Dedifferentiated amniotic fluid mesenchymal stem cell (primary cell): ENCODE measurements around the gene EPB41L4A.

Source experiments
- DNase-seq: peaks from one replicate; pipeline ENCODE4 v3.0.0-alpha.2; 2016; ENCODE audit errors: extremely low spot score

Gene EPB41L4A

DNA sequence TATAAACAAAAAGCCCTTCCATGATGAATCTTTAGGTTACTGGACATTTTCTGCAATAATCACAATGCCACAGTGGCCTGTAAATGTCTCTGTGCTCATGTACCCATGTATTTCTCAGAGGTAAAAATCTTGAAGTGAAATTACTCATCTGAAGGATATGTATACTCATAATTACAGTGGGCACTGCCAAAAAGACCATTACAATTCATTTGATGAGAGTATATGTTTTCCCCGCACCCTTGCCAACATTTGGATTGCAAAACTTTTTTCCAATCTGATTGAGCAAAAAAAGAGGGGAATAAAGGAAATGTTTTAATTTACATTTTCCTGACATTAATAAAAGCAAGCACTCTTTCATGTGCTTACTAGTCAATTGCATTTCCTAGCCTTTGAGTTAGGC, 110.5 kb downstream of the EPB41L4A start:
- no peak for DNase-seq

- no peak for DNase-seq
Observed at GRCh38 chr5:112306956-112307355, 112.1 kb downstream of the EPB41L4A start.

DNA sequence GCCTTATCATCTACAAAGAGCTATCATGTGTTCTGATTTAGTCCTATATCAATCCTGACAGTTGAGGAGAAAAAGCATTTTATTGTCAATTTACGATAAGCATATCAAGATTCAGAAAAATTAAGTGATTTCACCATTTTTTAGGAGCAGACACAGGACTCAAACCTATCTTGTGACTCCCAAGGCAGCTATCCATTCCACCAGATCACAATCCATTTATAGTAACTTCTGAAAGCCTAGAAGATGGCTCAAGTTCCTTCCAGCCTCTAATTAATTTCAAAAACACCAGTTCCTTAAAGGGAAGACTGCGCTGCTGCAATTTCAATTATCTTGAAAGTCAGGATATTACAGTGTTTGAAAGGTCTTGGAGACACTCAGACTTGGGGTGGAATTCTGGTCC, 114.3 kb downstream of the EPB41L4A start:
- DNase-seq: no peak

- DNase-seq: no peak
Observed at GRCh38 chr5:112303685-112304084, 115.4 kb downstream of the EPB41L4A start.

DNA sequence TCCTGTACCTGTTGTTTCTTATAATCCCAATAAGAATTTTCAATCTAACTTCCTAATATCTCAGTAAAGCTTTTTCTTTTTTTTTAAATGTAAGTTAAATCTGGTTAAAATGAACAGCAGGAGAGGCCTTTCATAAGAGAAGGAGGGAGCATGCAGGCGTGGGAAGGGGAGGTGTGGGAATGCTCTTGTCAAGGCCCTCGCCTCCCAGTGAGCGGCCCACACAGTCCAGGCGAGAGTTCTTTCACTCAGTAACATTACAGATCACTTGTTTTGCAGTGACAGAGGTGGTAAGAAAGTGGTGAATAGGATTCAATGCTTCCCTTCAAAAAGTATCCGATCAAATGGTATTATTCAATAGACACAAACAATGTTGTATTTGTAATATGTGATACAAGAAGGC, 125.0 kb downstream of the EPB41L4A start:
- no peak for DNase-seq

DNA sequence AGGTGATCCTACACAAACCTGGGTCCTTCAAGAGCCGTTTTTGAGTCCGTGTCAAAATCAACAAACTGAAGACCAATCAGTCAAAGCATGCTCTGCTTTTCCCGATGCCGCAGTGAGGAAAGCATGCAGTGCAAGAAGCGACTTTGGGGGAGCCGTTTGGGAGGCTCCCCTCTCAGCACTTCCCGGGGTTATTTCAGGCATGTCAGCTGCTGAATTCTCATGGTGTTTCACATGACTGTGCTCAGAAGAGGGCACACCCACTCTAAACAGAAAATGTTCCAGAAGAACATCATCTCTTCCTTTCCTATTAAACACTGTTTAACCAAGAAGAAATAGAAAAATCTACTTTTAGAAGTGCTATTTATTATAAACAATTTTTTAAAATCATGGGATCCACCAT, 125.5 kb downstream of the EPB41L4A start:
- no peak for DNase-seq

- DNase-seq: no peak
Observed at GRCh38 chr5:112290691-112291090, 128.4 kb downstream of the EPB41L4A start.

- DNase-seq: no peak
Observed at GRCh38 chr5:112289465-112289864, 129.6 kb downstream of the EPB41L4A start.

- no peak for DNase-seq
Observed at GRCh38 chr5:112283943-112284929, 134.8 kb downstream of the EPB41L4A start.

DNA sequence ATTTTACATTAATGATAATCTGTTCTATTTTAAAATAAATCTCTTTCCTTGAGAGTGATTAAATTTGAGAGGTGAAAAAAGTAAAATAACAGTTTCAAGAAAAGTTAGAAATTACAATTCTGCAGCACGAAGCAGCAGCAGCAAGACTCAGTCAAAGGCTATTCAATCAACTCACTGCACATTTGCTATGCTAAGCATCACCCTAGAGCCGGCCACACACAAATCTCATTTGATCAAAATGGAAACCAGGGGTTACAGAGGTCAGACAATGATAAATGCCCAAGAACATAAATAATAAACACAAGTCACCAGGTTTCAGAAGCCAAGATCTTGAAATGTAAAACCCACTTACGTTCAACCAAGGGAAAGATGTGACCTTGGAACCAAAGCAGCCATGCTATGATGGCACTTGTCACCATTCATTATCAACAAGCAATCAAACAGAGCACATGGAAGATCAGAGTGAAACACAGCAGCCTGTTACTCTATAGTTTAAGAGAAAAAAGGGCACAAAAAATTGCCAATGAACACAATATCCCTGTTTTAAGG, 136.0 kb downstream of the EPB41L4A start:
- no peak for DNase-seq

- DNase-seq: no peak
Observed at GRCh38 chr5:112279082-112279481, 140.0 kb downstream of the EPB41L4A start.

DNA sequence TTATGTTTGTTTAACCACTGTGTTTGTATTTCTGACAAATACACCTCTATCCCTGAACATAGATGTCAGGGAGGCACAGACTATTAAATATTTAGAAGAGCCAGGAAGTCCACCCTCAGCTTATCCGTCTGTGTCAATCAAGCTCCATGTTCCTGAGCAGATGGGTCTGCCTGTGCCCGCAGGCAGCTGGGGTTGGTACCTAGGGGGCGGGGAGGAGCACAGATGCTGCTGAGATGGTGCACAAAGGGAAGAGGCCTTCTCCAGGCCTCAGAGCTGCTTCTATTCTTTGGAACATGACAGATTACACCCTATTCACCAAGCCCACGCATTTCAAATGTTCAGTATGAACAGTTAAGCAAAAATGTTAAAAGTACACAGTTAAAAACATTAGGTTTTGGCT, 142.1 kb downstream of the EPB41L4A start:
- no peak for DNase-seq

- no peak for DNase-seq
Observed at GRCh38 chr5:112275671-112276070, 143.4 kb downstream of the EPB41L4A start.

DNA sequence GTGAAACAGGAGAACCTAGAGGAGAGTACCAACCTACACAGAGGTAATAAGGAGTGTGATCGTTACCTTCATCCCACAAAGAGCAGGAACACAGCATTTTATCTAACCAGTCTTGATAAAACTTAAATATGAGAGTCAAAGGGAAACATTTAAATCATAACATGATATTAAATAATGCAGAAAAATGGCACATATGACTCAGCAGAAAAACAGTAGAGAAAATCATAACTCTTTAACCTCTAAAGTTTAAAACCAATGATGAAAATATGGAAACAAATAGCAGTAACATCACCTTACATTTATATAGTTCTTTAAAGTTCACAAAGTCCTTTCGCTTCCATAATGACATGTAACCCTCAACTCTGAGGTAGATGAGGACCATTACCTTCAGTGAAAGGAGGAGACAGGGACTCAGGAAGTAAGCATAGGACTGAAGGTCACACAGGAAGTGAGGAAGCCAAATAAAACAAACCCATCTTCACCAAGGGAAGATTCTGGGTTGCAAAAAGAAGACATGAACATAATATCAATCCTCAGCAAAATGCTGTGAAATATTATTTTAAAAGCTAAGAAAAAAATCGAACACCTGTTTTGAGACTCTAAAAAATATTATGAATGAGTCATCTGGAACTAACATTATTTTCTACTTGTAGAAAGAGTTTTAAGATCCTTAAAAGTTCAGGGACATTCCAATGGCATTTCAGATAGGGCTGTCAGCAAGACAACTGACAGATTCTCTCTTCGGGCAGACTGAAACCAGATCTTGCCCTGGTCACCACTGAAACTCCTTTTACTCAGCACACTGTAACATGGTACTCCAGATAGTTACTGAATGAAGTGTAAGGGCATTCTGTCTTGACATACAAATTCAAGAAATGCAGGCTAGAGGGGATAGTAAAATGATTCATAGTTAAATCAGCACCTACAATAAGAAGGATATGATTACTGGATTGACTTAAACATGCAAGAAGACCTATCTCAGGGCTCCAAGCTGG, 148.5 kb downstream of the EPB41L4A start:
- DNase-seq: no peak

GRCh38 chr5:112267231-112267630, 151.8 kb downstream of the EPB41L4A start:
- no peak for DNase-seq

GRCh38 chr5:112264666-112265065, 154.4 kb downstream of the EPB41L4A start:
- DNase-seq: no peak

GRCh38 chr5:112264151-112264550, 154.9 kb downstream of the EPB41L4A start:
- DNase-seq: no peak

- DNase-seq: no peak
Observed at GRCh38 chr5:112263469-112263868, 155.6 kb downstream of the EPB41L4A start.

- DNase-seq: no peak
Observed at GRCh38 chr5:112258571-112258970, 160.5 kb downstream of the EPB41L4A start.

GRCh38 chr5:112257976-112258375, 161.1 kb downstream of the EPB41L4A start:
- DNase-seq: no peak

DNA sequence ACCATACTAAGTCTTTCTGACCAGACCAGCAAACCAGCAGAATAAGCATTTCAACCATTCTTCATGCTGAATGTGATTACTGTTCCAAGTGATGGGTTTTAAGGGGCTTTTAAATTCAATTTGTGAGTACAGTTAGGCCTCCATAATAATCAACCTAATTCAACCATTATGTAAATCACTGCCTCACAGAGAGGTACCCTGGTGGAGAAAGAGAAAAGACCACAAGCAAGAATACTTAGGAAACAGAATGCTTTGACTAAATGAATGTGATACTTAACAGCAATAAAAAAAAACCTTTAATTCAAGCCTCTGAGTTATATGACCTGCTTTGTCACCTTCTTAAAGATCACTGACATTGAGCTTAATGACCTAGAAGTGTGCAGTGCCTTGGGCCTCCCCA, 162.1 kb downstream of the EPB41L4A start:
- no peak for DNase-seq

- DNase-seq: no peak
Observed at GRCh38 chr5:112254303-112254702, 164.8 kb downstream of the EPB41L4A start.
